HepG2 (cell line): Measurements from ENCODE around the gene DBN1. TPM values are rescaled to one million over a fixed set of nuclear protein-coding genes. Genes with fewer than 3 reads are reported as not detected.

Experiments
- CEBPB ChIP-seq: IDR thresholded peaks from 2 replicates; pipeline ENCODE4 v1.6.1; 2011; ENCODE audit warnings: low read depth, low read length, improper control_type of control experiment, borderline replicate concordance
- DMAP1 ChIP-seq: IDR thresholded peaks from 2 replicates; pipeline ENCODE4 v1.6.1; 2016
- HNRNPLL ChIP-seq: fragments of 200-400 bp; formaldehyde crosslinking; IDR thresholded peaks from 2 replicates; pipeline ENCODE4 v1.6.1; 2017; ENCODE audit warnings: mild to moderate bottlenecking, low read depth, low read length; ENCODE audit not compliant: poor library complexity, severe bottlenecking
- KMT2A ChIP-seq: sonication (generic); formaldehyde crosslinking; IDR thresholded peaks from 2 replicates; pipeline ENCODE4 v1.4.0; 2020; ENCODE audit warnings: missing genetic modification reagents
- NKX3-1 ChIP-seq: sonication (generic); formaldehyde crosslinking; IDR thresholded peaks from 2 replicates; pipeline ENCODE4 v1.5.0; 2020; ENCODE audit warnings: missing genetic modification reagents
- NRL ChIP-seq: sonication (generic); formaldehyde crosslinking; IDR thresholded peaks from 2 replicates; pipeline ENCODE4 v1.5.0; 2020; ENCODE audit warnings: missing genetic modification reagents, mild to moderate bottlenecking, moderate library complexity, borderline replicate concordance
- PCBP1 ChIP-seq: fragments of 200-400 bp; formaldehyde crosslinking; IDR thresholded peaks from 2 replicates; pipeline ENCODE4 v1.6.1; 2017; ENCODE audit warnings: mild to moderate bottlenecking, low read depth, low read length, borderline replicate concordance
- PHF21A ChIP-seq: sonication (generic); formaldehyde crosslinking; IDR thresholded peaks from 2 replicates; pipeline ENCODE4 v1.5.0; 2020; ENCODE audit warnings: mild to moderate bottlenecking, missing genetic modification reagents
- PITX1 ChIP-seq: sonication (generic); formaldehyde crosslinking; IDR thresholded peaks from 2 replicates; pipeline ENCODE4 v1.5.1; 2020; ENCODE audit warnings: mild to moderate bottlenecking, missing genetic modification reagents
- PRPF4 ChIP-seq: fragments of 200-400 bp; formaldehyde crosslinking; IDR thresholded peaks from 2 replicates; pipeline ENCODE4 v1.6.1; 2016; ENCODE audit warnings: low read length, low read depth; ENCODE audit not compliant: poor library complexity, severe bottlenecking
- RXRA ChIP-seq: sonication (generic); formaldehyde crosslinking; IDR thresholded peaks from 2 replicates; pipeline ENCODE4 v1.5.1; 2020; ENCODE audit warnings: missing genetic modification reagents
- SAP130 ChIP-seq: IDR thresholded peaks from 2 replicates; pipeline ENCODE4 v1.6.1; 2016; ENCODE audit warnings: low read depth
- TCF7 ChIP-seq: sonication (generic); IDR thresholded peaks from 2 replicates; pipeline ENCODE4 v1.6.1; 2016; ENCODE audit warnings: antibody characterized with exemption, low read depth
- TFE3 ChIP-seq: IDR thresholded peaks from 2 replicates; pipeline ENCODE4 v1.6.1; 2016
- TMF1 ChIP-seq: sonication (generic); formaldehyde crosslinking; IDR thresholded peaks from 2 replicates; pipeline ENCODE4 v1.8.1; 2022; ENCODE audit warnings: low read depth, missing genetic modification reagents
- ZBTB38 ChIP-seq: sonication (generic); formaldehyde crosslinking; IDR thresholded peaks from 2 replicates; pipeline ENCODE4 v1.5.1; 2020; ENCODE audit warnings: mild to moderate bottlenecking, missing genetic modification reagents
- ZKSCAN8 ChIP-seq: IDR thresholded peaks from 2 replicates; pipeline ENCODE4 v1.6.1; 2016; ENCODE audit warnings: borderline replicate concordance, missing genetic modification reagents, missing compliant biosample characterization
- ZNF20 ChIP-seq: sonication (generic); formaldehyde crosslinking; IDR thresholded peaks from 2 replicates; pipeline ENCODE4 v1.4.0; 2020; ENCODE audit warnings: mild to moderate bottlenecking, moderate library complexity, missing genetic modification reagents
- ZNF205 ChIP-seq: IDR thresholded peaks from 2 replicates; pipeline ENCODE4 v1.6.1; 2018; ENCODE audit warnings: missing biosample characterization, missing genetic modification reagents
- ZNF251 ChIP-seq: sonication (generic); formaldehyde crosslinking; IDR thresholded peaks from 2 replicates; pipeline ENCODE4 v1.9.0; 2021; ENCODE audit warnings: mild to moderate bottlenecking, missing genetic modification reagents
- ZNF460 ChIP-seq: sonication (generic); formaldehyde crosslinking; IDR thresholded peaks from 2 replicates; pipeline ENCODE4 v1.5.1; 2020; ENCODE audit warnings: missing genetic modification reagents, mild to moderate bottlenecking, borderline replicate concordance
- ZNF557 ChIP-seq: sonication (generic); formaldehyde crosslinking; IDR thresholded peaks from 2 replicates; pipeline ENCODE4 v1.4.0; 2020; ENCODE audit warnings: missing genetic modification reagents
- ZNF605 ChIP-seq: sonication (generic); formaldehyde crosslinking; IDR thresholded peaks from 2 replicates; pipeline ENCODE4 v1.8.0; 2022; ENCODE audit warnings: mild to moderate bottlenecking, missing genetic modification reagents
- ZNF614 ChIP-seq: IDR thresholded peaks from 2 replicates; pipeline ENCODE4 v1.6.1; 2018; ENCODE audit warnings: missing biosample characterization, missing genetic modification reagents, inconsistent platforms, borderline replicate concordance
- ZNF629 ChIP-seq: sonication (generic); formaldehyde crosslinking; conservative IDR thresholded peaks from 2 replicates; pipeline ENCODE4 v1.5.0; 2020; ENCODE audit warnings: missing genetic modification reagents
- ZNF670 ChIP-seq: sonication (generic); formaldehyde crosslinking; IDR thresholded peaks from 2 replicates; pipeline ENCODE4 v1.8.0; 2022; ENCODE audit warnings: mild to moderate bottlenecking, missing genetic modification reagents, borderline replicate concordance
- ZNF879 ChIP-seq: sonication (generic); formaldehyde crosslinking; IDR thresholded peaks from 2 replicates; pipeline ENCODE4 v1.8.1; 2023; ENCODE audit warnings: missing genetic modification reagents
- ZSCAN5A ChIP-seq: sonication (generic); formaldehyde crosslinking; IDR thresholded peaks from 2 replicates; pipeline ENCODE4 v1.8.0; 2022; ENCODE audit warnings: mild to moderate bottlenecking, missing genetic modification reagents, borderline replicate concordance
- polyA plus RNA-seq, 8 experiments: library from polyadenylated mRNA; depleted of rRNA in 3 of 8; stranded (reverse) in 7 of 8; unstranded in 1 of 8; fragments of >200 nt; fragmentation: Illumina TruSeq in 4 of 8; extraction: Trizol in 4 of 8; gene quantifications; 2 replicates each; pipeline versions ENCODE4 v1.2.1 to v1.2.3, GENCODE V29; 2011 to 2016; ENCODE audit warnings: low read depth in 4 of 8, missing spikeins in 1 of 8, mixed read lengths in 1 of 8; ENCODE audit not compliant: insufficient read depth in 1 of 8
- total RNA-seq, 5 experiments: library from RNA; depleted of rRNA; stranded (reverse); fragments of >200 nt; fragmentation: Illumina TruSeq; extraction: Trizol; gene quantifications; 2 replicates each; pipeline ENCODE4 v1.2.3, GENCODE V29; 2016; ENCODE audit warnings: low read depth in 1 of 5
- TF ChIP-seq, protein P1 (sequence below): sonication (generic); formaldehyde crosslinking; IDR thresholded peaks from 2 replicates; pipeline ENCODE4 v1.5.0; 2020; ENCODE audit warnings: missing genetic modification reagents

DBN1 gene
- total and polyA plus RNA-seq, 2 of the 13 experiments (the other 11 are each of a cell fraction or from before 2014, with no cell fraction given), result 27.0 to 37.3 TPM

DNA sequence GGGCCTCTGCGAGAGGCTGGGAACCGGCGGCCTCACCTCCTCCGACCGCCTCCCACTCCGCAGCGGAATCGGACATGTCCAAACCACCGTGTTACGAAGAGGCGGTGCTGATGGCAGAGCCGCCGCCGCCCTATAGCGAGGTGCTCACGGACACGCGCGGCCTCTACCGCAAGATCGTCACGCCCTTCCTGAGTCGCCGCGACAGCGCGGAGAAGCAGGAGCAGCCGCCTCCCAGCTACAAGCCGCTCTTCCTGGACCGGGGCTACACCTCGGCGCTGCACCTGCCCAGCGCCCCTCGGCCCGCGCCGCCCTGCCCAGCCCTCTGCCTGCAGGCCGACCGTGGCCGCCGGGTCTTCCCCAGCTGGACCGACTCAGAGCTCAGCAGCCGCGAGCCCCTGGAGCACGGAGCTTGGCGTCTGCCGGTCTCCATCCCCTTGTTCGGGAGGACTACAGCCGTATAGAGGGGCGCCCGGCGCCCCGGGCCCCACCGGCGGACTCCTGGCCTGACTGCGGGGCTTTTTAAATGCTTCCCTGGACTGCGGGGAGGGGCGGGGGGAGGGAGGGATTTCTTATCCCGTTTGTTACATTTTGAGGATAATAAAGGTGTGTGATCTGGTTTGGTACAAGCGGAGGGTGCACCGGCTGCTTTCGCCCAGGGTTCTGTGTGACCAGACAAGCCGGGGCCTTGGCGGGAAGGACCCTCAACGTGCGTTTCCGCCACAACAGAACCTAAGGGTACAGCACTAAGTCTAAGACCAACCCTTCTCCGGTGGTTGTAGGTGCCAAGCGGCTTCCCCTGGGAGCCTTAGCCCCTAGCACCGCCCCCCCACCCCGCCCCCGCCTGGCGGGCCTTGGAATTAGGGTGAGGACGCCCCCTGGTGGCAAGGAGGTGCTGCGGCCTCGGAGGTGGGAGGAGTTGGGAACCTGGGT, 17.5 kb downstream of the DBN1 start (continued):
- TF ChIP-seq PITX1 (CRISPR knock-in tag) (peak; percentile 22; the same call in 1 of the 2 replicates), TMF1 (CRISPR knock-in tag) (no peak), ZNF205 (CRISPR knock-in tag) (no peak), TFE3 (no peak), ZNF557 (no peak), ZNF605 (CRISPR knock-in tag) (0 out of 2 replicates have a peak, but pooled peaks have one; percentile 11), ZNF879 (no peak), TCF7 (no peak), DMAP1 (CRISPR knock-in tag) (no peak; the same call in 1 of the 2 replicates), ZBTB38 (CRISPR knock-in tag) (no peak; the same call in 1 of the 2 replicates), PRPF4 (no peak), HNRNPLL (no peak), ZNF460 (CRISPR knock-in tag) (no peak), ZNF251 (CRISPR knock-in tag) (no peak), ZSCAN5A (CRISPR knock-in tag) (no peak), ZNF629 (CRISPR knock-in tag) (no peak), KMT2A (CRISPR knock-in tag) (no peak), PCBP1 (no peak), PHF21A (0 out of 2 replicates have a peak, but pooled peaks have one; percentile 33), SAP130 (peak; percentile 45; the same call in 1 of the 2 replicates), RXRA (CRISPR knock-in tag) (no peak), NRL (CRISPR knock-in tag) (no peak; the same call in 1 of the 2 replicates), ZNF614 (CRISPR knock-in tag) (0 out of 2 replicates have a peak, but pooled peaks have one; percentile 1), ZKSCAN8 (no peak), NKX3-1 (CRISPR knock-in tag) (no peak), ZNF20 (CRISPR knock-in tag) (no peak), ZNF670 (CRISPR knock-in tag) (peak; percentile 21; the same call in 1 of the 2 replicates), CEBPB (no peak)
- TF ChIP-seq, protein P1, sequence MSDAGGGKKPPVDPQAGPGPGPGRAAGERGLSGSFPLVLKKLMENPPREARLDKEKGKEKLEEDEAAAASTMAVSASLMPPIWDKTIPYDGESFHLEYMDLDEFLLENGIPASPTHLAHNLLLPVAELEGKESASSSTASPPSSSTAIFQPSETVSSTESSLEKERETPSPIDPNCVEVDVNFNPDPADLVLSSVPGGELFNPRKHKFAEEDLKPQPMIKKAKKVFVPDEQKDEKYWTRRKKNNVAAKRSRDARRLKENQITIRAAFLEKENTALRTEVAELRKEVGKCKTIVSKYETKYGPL, result no peak
